Activated CD8-positive, alpha-beta memory T cell treated with anti-CD3 and anti-CD28 coated beads, Interleukin-2, amount 50 U/mL, for 4 hours (primary cell): ENCODE data around the gene RNPS1.

Experiments used
- DNase-seq: peaks from one replicate; pipeline ENCODE4 v3.0.0-alpha.2; 2020

RNPS1 gene

DNA sequence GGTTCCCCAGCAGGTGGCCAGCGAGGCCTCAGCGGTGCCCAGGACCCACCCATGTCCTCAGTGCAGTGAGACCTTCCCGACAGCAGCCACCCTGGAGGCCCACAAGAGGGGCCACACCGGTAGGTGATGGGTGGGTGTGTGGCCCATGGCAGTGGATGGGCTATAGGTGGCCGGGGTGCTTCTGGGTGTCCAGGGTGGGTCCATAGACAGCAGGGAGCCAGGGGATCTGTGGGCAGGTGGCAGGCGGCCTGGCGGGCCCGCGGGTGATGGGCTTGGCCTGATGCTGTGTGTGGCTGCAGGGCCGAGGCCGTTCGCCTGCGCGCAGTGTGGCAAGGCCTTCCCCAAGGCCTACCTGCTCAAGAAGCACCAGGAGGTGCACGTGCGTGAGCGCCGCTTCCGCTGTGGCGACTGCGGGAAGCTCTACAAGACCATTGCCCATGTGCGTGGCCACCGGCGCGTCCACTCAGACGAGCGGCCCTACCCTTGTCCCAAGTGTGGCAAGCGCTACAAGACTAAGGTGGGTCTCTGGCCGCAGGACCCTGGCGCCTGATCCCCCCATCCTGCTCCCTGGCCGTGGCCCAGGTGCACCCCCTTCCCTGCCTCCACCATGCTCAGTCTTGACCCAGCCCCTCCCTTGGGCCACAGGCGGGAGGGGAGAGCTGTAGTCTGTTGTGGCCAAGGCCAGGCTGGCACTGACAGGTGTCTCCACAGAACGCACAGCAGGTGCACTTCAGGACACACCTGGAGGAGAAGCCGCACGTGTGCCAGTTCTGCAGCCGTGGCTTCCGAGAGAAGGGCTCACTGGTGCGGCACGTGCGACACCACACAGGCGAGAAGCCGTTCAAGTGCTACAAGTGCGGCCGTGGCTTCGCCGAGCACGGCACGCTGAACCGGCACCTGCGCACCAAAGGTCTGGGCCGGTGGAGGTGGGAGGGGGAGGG lies 33.8 kb downstream of the RNPS1 start:
- no peak for DNase-seq

GRCh38 chr16:2233046-2233775 lies 34.7 kb downstream of the RNPS1 start:
- no peak for DNase-seq

DNA sequence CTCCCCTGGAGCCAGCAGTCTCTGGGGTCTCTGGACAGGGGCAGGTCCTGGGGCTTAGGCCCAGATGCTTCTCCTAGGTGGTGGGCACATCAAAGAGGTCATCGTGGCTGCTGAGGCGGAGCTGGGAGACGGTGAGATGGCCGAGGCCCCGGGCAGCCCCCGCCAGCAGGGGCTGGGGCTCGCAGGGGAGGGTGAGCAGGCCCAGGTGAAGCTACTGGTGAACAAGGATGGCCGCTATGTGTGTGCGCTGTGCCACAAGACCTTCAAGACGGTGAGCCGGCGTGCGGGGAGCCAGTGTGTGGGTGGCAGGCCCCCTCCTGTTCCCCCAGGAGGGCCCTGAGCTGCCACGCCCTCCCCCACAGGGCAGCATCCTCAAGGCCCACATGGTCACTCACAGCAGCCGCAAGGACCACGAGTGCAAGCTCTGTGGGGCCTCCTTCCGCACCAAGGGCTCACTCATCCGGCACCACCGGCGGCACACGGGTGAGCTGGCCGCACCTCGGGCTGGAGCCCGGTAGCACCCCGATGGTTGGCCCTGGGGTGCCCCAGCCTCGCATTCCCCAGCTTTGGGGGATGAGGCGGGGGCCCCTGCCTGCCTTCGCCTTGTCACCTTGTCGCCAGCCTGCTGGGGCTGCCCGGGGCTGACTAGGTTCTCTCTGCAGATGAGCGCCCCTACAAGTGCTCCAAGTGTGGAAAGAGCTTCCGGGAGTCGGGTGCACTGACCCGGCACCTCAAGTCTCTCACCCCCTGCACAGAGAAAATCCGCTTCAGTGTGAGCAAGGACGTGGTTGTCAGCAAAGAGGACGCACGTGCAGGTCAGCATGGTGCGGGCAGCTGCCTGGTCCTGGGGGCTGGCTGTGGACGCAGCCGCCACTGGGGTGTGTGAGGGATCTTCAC lies 35.6 kb downstream of the RNPS1 start:
- no peak for DNase-seq

DNA sequence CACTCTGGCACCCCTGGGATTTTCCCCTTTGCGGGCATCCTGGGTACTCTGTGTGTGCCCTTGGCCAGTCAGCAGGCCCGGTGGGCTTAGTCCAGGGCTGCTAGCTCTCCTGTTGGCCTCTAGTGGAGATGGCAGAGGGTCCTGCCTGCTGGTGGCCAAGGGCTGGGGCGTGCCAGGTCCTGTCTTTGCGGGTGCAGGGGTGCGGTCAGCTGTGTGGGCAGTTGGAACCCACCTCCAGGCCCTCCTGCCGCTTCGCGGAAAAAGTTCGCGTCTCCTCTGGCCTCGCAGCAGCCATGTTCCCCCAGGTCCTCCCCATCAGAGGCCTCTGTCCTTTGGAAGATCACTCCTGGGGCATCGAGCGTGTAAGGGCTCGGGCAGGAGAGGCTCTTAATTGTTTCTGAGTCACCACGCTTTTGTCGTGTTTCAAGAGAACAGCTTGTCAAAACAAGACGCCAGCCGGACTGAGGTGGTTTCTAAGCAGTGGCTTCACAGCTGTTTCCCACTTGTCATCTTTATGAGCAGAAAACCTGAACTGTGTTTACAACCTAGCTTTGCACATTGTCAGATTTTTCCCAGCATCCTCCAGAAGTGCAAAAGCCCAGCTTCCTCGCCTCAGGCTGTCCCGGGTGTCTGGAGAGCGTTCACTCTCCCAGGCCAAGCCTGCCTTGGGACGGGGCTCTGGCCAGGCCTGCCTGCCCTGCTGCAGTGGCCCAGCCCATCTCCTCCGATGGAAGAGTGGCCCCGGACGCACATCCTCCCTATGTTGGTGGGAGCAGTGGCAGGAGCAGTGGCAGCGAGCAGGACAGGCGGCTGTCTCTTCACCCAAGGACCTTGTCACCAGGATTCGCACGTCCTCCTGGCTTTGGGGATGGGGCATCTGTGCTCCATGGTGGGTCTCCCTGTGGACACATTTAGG lies 36.7 kb downstream of the RNPS1 start:
- no peak for DNase-seq

- no peak for DNase-seq
These were observed 37.5 kb downstream of the RNPS1 start for GRCh38 chr16:2230376-2230775.

GRCh38 chr16:2229632-2230250 lies 38.2 kb downstream of the RNPS1 start:
- no peak for DNase-seq

DNA sequence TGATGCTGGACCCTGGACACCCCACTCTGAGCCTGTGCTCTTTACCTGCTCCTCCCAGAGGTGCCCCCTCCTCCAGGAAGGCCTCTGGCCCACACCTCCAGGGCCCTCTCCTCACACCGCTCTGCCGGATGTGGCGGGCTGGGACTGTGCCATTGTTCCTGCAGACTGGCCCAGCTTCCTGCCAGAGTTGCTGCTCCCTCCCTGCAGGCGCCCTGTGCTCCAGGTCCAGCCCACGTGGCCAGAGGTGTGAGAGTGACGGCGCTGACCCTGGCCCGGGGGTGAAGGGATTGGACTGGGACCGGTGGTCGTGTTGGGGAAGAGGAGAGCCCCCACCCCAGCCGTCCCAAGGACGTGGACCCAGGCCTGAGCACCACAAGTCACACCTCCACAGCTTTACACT lies 38.8 kb downstream of the RNPS1 start:
- DNase-seq: no peak

GRCh38 chr16:2228161-2228824 lies 39.6 kb downstream of the RNPS1 start:
- no peak for DNase-seq

- DNase-seq: no peak
These were observed 41.0 kb downstream of the RNPS1 start for GRCh38 chr16:2226918-2227317.

GRCh38 chr16:2226245-2226793 lies 41.6 kb downstream of the RNPS1 start:
- no peak for DNase-seq

GRCh38 chr16:2223942-2224486 lies 43.9 kb downstream of the RNPS1 start:
- DNase-seq: peak; percentile 36

DNA sequence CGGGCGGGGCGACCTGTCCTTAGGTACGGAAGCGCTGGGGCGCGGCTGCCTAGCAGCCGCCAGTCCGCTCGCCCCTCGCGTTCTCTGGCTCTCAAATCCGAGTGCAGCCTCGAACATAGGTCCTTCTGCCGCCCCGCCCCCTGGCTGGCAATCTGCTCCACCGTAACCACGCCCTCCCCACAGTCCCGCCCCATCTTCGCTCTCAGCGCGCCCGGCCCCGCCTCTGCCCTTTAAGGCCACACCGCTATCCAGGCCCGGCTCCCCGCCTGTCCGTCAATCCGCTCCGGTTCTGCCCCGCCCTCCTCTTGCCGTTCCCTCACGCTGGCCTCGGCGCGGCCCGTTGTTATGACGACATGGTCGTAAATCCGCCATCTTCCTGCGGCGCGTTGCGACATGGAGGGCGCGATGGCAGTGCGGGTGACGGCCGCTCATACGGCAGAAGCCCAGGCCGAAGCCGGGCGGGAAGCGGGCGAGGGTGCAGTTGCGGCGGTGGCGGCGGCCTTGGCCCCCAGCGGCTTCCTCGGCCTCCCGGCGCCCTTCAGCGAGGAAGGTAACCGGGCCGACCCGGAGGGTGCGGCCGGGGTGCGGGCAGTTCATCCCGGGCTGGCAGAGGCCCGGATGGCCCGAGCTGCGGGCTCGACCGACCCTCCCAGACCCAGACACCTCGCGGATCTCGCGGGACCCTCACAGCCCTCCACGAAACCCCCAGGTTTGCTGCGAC lies 44.5 kb downstream of the RNPS1 start, which contains the start of gene E4F1:
E4F1 (plus strand) TSS at position 371 of the 721 bp plus-strand sequence; CDS start at position 394, 23 bp downstream.
- DNase-seq: peak; percentile 99

GRCh38 chr16:2216330-2216729 lies 51.6 kb downstream of the RNPS1 start:
- no peak for DNase-seq

- no peak for DNase-seq
These were observed 53.3 kb downstream of the RNPS1 start, which contains the start of gene PGP for GRCh38 chr16:2214719-2214968. TSS of gene PGP (minus strand) at chr16:2214840. CDS start at chr16:2214777, 63 bp downstream.

- no peak for DNase-seq
These were observed 53.9 kb downstream of the RNPS1 start for GRCh38 chr16:2213817-2214718.

DNA sequence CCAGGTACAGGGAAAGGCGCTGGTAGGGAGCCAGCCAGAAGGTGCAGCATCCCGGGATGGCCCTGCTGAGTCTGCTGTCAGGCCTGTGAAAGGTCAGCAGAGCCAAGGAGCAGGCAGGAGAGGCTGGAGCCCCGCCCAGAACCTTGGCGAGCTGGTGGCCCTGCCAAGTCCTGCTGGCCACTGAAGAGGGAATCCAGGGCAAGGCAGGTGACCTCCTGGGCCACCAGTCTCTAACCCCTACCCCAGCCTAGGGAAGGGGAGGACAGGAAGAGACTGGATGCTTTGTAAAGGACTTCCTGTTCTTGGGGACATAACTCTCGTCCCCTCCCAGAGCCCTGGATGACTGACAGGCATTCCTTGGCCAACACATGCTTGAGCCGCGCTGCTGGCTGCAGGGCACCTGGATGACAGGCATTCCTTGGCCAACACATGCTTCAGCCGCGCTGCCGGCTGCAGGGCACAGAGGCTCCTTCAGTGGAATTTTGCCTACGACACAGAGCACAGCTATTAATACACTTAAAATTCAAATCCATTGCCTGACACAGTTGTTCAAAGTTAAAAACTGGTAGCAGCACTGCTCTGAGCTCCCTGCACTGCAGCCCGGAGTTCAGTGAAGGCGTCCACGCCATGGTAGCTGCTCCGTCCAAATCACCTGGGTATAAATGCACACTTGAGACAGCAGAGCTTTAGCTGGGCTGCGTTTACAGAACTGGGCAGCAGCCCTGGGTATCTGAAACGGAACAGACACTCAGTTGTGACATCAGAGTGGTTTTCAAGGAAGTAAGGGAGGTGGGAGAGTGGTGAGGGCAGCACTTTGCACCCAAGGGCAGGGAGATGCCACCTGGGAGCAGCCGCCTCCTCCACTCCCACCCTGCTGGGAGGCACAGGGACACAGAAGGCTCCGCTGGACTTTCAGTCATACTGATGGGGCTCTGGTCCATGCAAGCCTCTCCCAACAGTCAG lies 55.3 kb downstream of the RNPS1 start:
- DNase-seq: no peak

DNA sequence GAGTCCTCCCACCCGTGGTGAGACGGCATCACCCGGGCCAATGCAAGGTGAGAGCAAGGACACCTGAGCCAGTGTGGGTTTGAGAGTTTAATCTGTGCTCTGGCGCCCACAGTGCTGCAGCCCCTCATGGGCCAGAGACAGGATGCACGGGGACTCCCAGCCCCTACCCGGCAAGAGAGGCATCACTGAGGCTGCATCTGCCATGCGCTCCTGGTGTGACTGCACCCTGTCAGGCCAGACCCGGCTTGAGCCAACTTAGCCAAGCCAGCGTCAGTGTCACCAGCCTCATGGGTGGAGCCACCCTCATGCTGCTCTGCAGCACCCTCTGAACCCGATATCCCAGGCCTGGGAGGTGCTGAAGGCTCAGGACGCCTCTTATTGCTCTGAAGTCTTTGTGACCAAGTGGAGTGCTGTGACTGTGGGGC lies 56.0 kb downstream of the RNPS1 start:
- DNase-seq: no peak
